ENCODE measurements around the gene GLYATL3.
A peak's percentile ranks its signal among the peaks of the same experiment; 100 is the strongest.

Gene GLYATL3

GRCh38 chr6:49514571-49515484 lies 15.1 kb downstream of the GLYATL3 start:
- no peak for DNase-seq

- DNase-seq, result no peak
Observed at GRCh38 chr6:49515485-49516146, 15.9 kb downstream of the GLYATL3 start.

GRCh38 chr6:49516147-49516505 lies 16.4 kb downstream of the GLYATL3 start:
- no peak for DNase-seq

GRCh38 chr6:49517919-49518318 lies 18.2 kb downstream of the GLYATL3 start:
- no peak for DNase-seq

GRCh38 chr6:49519660-49520059 lies 19.9 kb downstream of the GLYATL3 start:
- no peak for DNase-seq

- DNase-seq, result no peak
Observed at GRCh38 chr6:49522710-49523593, 23.2 kb downstream of the GLYATL3 start.

- no peak for DNase-seq
Observed at GRCh38 chr6:49523901-49524300, 24.2 kb downstream of the GLYATL3 start.

- DNase-seq, result no peak
Observed at GRCh38 chr6:49524541-49524940, 24.8 kb downstream of the GLYATL3 start.

- DNase-seq, result no peak
Observed at GRCh38 chr6:49526598-49526997, 26.9 kb downstream of the GLYATL3 start.

GRCh38 chr6:49527320-49527719 lies 27.6 kb downstream of the GLYATL3 start:
- DNase-seq, result no peak

- DNase-seq, result no peak
Observed at GRCh38 chr6:49528571-49528970, 28.8 kb downstream of the GLYATL3 start.

- no peak for DNase-seq
Observed at GRCh38 chr6:49530141-49530776, 30.5 kb downstream of the GLYATL3 start.

- peak; percentile 6 for DNase-seq
Observed at GRCh38 chr6:49531774-49532569, 32.2 kb downstream of the GLYATL3 start.

- no peak for DNase-seq
Observed at GRCh38 chr6:49535795-49536194, 36.1 kb downstream of the GLYATL3 start.

GRCh38 chr6:49539102-49539501 lies 39.4 kb downstream of the GLYATL3 start:
- DNase-seq, result no peak

- DNase-seq, result no peak
Observed at GRCh38 chr6:49540614-49541013, 40.9 kb downstream of the GLYATL3 start.

- no peak for DNase-seq
Observed at GRCh38 chr6:49541210-49541724, 41.5 kb downstream of the GLYATL3 start.

- DNase-seq, result no peak
Observed at GRCh38 chr6:49541936-49542335, 42.2 kb downstream of the GLYATL3 start.

- DNase-seq, result no peak
Observed at GRCh38 chr6:49543087-49543858, 43.5 kb downstream of the GLYATL3 start.

- no peak for DNase-seq
Observed at GRCh38 chr6:49546331-49546730, 46.6 kb downstream of the GLYATL3 start.

Measured in central memory CD4-positive, alpha-beta T cell (primary cell).